ENCODE measurements around the gene FAM180B. TPM values are rescaled to one million over a fixed set of nuclear protein-coding genes. Genes with fewer than 3 reads are reported as not detected.

FAM180B gene
- total and polyA plus RNA-seq, 2 of the 13 experiments (the other 11 are each of a cell fraction or from before 2014, with no cell fraction given), result 0.40 to 1.0 TPM

- TF ChIP-seq, protein P1, sequence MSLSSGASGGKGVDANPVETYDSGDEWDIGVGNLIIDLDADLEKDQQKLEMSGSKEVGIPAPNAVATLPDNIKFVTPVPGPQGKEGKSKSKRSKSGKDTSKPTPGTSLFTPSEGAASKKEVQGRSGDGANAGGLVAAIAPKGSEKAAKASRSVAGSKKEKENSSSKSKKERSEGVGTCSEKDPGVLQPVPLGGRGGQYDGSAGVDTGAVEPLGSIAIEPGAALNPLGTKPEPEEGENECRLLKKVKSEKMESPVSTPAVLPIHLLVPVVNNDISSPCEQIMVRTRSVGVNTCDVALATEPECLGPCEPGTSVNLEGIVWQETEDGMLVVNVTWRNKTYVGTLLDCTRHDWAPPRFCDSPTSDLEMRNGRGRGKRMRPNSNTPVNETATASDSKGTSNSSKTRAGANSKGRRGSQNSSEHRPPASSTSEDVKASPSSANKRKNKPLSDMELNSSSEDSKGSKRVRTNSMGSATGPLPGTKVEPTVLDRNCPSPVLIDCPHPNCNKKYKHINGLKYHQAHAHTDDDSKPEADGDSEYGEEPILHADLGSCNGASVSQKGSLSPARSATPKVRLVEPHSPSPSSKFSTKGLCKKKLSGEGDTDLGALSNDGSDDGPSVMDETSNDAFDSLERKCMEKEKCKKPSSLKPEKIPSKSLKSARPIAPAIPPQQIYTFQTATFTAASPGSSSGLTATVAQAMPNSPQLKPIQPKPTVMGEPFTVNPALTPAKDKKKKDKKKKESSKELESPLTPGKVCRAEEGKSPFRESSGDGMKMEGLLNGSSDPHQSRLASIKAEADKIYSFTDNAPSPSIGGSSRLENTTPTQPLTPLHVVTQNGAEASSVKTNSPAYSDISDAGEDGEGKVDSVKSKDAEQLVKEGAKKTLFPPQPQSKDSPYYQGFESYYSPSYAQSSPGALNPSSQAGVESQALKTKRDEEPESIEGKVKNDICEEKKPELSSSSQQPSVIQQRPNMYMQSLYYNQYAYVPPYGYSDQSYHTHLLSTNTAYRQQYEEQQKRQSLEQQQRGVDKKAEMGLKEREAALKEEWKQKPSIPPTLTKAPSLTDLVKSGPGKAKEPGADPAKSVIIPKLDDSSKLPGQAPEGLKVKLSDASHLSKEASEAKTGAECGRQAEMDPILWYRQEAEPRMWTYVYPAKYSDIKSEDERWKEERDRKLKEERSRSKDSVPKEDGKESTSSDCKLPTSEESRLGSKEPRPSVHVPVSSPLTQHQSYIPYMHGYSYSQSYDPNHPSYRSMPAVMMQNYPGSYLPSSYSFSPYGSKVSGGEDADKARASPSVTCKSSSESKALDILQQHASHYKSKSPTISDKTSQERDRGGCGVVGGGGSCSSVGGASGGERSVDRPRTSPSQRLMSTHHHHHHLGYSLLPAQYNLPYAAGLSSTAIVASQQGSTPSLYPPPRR (CRISPR knock-in tag; IDR thresholded peaks at IDR 0.05; ENCODE audit: borderline replicate concordance), result peak; percentile 57; the same call in 1 of the 2 replicates
- TF ChIP-seq, protein P2, sequence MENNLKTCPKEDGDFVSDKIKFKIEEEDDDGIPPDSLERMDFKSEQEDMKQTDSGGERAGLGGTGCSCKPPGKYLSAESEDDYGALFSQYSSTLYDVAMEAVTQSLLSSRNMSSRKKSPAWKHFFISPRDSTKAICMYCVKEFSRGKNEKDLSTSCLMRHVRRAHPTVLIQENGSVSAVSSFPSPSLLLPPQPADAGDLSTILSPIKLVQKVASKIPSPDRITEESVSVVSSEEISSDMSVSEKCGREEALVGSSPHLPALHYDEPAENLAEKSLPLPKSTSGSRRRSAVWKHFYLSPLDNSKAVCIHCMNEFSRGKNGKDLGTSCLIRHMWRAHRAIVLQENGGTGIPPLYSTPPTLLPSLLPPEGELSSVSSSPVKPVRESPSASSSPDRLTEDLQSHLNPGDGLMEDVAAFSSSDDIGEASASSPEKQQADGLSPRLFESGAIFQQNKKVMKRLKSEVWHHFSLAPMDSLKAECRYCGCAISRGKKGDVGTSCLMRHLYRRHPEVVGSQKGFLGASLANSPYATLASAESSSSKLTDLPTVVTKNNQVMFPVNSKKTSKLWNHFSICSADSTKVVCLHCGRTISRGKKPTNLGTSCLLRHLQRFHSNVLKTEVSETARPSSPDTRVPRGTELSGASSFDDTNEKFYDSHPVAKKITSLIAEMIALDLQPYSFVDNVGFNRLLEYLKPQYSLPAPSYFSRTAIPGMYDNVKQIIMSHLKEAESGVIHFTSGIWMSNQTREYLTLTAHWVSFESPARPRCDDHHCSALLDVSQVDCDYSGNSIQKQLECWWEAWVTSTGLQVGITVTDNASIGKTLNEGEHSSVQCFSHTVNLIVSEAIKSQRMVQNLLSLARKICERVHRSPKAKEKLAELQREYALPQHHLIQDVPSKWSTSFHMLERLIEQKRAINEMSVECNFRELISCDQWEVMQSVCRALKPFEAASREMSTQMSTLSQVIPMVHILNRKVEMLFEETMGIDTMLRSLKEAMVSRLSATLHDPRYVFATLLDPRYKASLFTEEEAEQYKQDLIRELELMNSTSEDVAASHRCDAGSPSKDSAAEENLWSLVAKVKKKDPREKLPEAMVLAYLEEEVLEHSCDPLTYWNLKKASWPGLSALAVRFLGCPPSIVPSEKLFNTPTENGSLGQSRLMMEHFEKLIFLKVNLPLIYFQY (CRISPR knock-in tag; IDR thresholded peaks at IDR 0.05; ENCODE audit: borderline replicate concordance), result peak; percentile 74; the same call in 1 of the 2 replicates
- TF ChIP-seq KLF16 (CRISPR knock-in tag; IDR thresholded peaks at IDR 0.05) (peak; percentile 75 to 99; a peak in 3 of 4 replicates), NR3C1 (CRISPR knock-in tag; IDR thresholded peaks at IDR 0.05) (no peak), NFYC (CRISPR knock-in tag; IDR thresholded peaks at IDR 0.05) (peak; percentile 41; the same call in 1 of the 2 replicates), WIZ (CRISPR knock-in tag; IDR thresholded peaks at IDR 0.05) (no peak), LBX2 (CRISPR knock-in tag; IDR thresholded peaks at IDR 0.05; ENCODE audit: borderline replicate concordance) (no peak; the same call in 1 of the 2 replicates), HIVEP1 (CRISPR knock-in tag; IDR thresholded peaks at IDR 0.05) (peak; percentile 77), NCOA1 (CRISPR knock-in tag; IDR thresholded peaks at IDR 0.05) (0 out of 2 replicates have a peak, but pooled peaks have one; percentile 83), ZNF136 (CRISPR knock-in tag; IDR thresholded peaks at IDR 0.05; ENCODE audit: low read depth) (peak; percentile 70; the same call in 1 of the 2 replicates), BRCA1 (CRISPR knock-in tag; IDR thresholded peaks at IDR 0.05) (no peak), FOSL2 (CRISPR knock-in tag; IDR thresholded peaks at IDR 0.05) (peak; percentile 69), EED (CRISPR knock-in tag; IDR thresholded peaks at IDR 0.05) (no peak), ZNF761 (CRISPR knock-in tag; conservative IDR thresholded peaks at IDR 0.05) (0 out of 2 replicates have a peak, but pooled peaks have one; percentile 83), SALL1 (CRISPR knock-in tag; IDR thresholded peaks at IDR 0.05) (peak; percentile 83), POLR2G (IDR thresholded peaks at IDR 0.05; ENCODE audit: low read depth, low read length) (peak; percentile 86), ZSCAN30 (CRISPR knock-in tag; IDR thresholded peaks at IDR 0.05) (no peak)
- TF ChIP-seq, protein P3, sequence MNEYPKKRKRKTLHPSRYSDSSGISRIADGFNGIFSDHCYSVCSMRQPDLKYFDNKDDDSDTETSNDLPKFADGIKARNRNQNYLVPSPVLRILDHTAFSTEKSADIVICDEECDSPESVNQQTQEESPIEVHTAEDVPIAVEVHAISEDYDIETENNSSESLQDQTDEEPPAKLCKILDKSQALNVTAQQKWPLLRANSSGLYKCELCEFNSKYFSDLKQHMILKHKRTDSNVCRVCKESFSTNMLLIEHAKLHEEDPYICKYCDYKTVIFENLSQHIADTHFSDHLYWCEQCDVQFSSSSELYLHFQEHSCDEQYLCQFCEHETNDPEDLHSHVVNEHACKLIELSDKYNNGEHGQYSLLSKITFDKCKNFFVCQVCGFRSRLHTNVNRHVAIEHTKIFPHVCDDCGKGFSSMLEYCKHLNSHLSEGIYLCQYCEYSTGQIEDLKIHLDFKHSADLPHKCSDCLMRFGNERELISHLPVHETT (CRISPR knock-in tag; conservative IDR thresholded peaks at IDR 0.05), result peak; percentile 96
Observed at GRCh38 chr11:47578524-47579494, 7.7 kb upstream of the FAM180B start, which contains the start of the genes KBTBD4 and NDUFS3 (continued).
